Lower leg skin (tissue), 4 donors: ENCODE measurements around the gene TLCD3A. TPM values are rescaled to one million over a fixed set of nuclear protein-coding genes. Genes with fewer than 3 reads are reported as not detected.

Experiments
- DNase-seq, 2 donors: peaks; one replicate each; pipeline ENCODE4 v3.0.0-alpha.2; 2019; ENCODE audit warnings: low spot score in 2 of 2
- H3K4me3 ChIP-seq: fragments of 200-600 bp; sonication (generic); 2 replicates; pipeline ENCODE4 v1.5.1; 2017; ENCODE audit warnings: mild to moderate bottlenecking, low read depth; ENCODE audit not compliant: poor library complexity, severe bottlenecking
- POLR2A ChIP-seq, 2 donors: fragments of 450-650 bp; IDR thresholded peaks; one replicate each; pipeline ENCODE4 v1.6.1; 2016 to 2017; ENCODE audit warnings: antibody characterized with exemption in 2 of 2, mild to moderate bottlenecking in 1 of 2, moderate library complexity in 1 of 2
- WGBS, 2 donors: methylation state at CpG; one replicate each; pipeline ENCODE4 v1.1.5; 2018; 5-methylcytosine and 5-hydroxymethylcytosine counted together
- intact Hi-C: fragments of 100-400 bp; cut with DNase I; formaldehyde crosslinking; loops from one replicate; pipeline ENCODE4 v1.15.0; 2023; ENCODE audit warnings: low total_unique reads
- total RNA-seq, 4 donors: library from RNA; depleted of rRNA; stranded (reverse); fragments of >200 nt; gene quantifications; one replicate each; pipeline ENCODE4 v1.1.0, GENCODE V29; 2016
- TF ChIP-seq, protein P1 (sequence below), 3 donors: fragments of 450-650 bp; IDR thresholded peaks; one replicate each; pipeline ENCODE4 v1.5.1; 2016; ENCODE audit warnings: antibody characterized with exemption in 3 of 3, mild to moderate bottlenecking in 3 of 3, moderate library complexity in 2 of 3

TLCD3A gene
- total RNA-seq, 4 donors from 2014 or later: 75.2 to 111 (median 78.8) TPM

DNA sequence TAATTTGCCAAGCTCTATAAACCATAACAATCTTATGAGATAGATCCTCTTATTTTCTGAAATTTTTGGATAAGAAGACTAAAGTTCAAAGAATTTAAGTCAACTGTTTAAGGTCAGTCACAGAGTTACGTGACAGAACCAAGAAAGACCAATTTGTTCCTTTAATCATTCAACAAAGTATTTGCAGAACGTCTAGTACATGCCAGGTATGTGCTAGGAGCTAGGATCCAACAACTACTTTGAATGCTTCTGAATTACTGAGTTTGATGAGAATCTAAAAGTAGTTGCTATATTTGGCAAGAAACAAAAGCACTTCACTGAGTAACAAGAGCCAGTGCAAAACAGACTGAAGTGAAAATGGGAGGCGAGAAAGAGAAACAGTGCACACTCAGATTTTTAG is 34.7 kb downstream of the TLCD3A start:
- TF ChIP-seq, protein P1, sequence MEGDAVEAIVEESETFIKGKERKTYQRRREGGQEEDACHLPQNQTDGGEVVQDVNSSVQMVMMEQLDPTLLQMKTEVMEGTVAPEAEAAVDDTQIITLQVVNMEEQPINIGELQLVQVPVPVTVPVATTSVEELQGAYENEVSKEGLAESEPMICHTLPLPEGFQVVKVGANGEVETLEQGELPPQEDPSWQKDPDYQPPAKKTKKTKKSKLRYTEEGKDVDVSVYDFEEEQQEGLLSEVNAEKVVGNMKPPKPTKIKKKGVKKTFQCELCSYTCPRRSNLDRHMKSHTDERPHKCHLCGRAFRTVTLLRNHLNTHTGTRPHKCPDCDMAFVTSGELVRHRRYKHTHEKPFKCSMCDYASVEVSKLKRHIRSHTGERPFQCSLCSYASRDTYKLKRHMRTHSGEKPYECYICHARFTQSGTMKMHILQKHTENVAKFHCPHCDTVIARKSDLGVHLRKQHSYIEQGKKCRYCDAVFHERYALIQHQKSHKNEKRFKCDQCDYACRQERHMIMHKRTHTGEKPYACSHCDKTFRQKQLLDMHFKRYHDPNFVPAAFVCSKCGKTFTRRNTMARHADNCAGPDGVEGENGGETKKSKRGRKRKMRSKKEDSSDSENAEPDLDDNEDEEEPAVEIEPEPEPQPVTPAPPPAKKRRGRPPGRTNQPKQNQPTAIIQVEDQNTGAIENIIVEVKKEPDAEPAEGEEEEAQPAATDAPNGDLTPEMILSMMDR (IDR thresholded peaks at IDR 0.05): no peak
- TF ChIP-seq POLR2A (IDR thresholded peaks at IDR 0.05): no peak
- H3K4me3 ChIP-seq: no peak overlapping the region
- intact Hi-C loops: no loop called here
- WGBS, 2 donors: 76 to 79% methylated on average over 3 of the region's 3 CpGs
- no peak for DNase-seq

DNA sequence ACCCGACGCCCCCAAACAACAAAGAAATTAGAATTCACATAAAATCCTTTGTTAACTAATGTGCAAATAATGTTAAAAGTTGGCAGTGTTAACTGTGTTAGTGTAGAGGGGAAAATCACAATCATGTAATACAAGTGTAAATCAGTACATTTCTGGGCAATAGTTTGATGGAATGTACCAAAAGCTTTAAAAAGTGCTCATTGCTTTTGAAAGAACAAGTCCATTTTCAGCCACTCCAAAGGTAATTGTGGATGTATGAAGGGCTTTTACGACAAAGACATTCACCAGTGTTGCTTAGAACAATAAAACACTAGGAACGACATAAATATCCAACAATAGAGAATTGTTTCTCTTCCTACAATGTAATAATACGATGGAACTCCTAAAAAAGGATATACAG is 40.6 kb downstream of the TLCD3A start:
- no peak overlapping the region for H3K4me3 ChIP-seq
- intact Hi-C loops: no loop called here
- TF ChIP-seq, protein P1 (IDR thresholded peaks at IDR 0.05): no peak
- no peak for TF ChIP-seq POLR2A (IDR thresholded peaks at IDR 0.05)
- WGBS, 2 donors: 81 to 85% methylated on average over 5 of the region's 5 CpGs
- DNase-seq: no peak

DNA sequence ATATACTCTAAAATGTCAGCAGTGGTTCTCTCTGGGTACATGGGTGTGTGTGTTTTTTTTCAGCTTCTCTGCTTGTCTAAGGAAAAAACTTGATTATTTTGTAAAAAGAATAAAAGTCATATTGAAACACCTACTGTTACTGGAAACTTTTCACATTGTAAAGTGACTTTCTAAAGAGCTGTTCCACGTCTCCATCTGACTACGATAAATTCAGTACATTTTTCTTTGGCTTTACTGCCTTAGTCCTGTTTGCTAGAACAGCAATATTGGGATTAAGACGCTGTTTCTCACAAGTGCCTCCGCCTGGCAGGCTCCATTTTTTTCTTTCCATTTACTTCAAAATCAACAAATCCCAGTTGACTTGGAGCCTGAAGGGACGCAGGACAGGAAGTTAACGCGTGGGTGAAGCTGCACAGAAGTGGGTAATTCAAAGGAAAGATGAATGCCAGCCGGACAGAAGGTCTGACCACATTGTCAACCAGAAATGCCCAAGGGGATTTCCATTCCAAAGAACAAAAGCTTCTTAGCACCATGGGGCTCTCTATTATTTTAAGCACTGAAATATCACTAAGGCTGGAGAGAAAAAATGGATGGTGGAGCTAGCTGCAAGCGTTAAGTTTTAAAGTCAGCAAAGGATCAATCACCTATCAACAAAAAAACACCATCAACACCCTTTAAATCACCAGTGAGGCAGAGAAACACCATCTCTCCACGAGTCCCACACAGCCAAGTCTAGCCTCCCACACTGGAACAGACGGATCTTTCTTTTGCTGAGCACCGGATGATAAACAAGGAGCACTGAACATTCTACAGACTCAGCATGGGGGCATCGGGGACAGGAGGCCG is 41.3 kb downstream of the TLCD3A start:
- intact Hi-C loops: no loop called here
- DNase-seq: peak in 1 of 2 donors; percentile 40
- no peak overlapping the region for H3K4me3 ChIP-seq
- 79 to 82% methylated on average over 14 of the region's 14 CpGs for WGBS, 2 donors
- TF ChIP-seq POLR2A (IDR thresholded peaks at IDR 0.05): no peak
- TF ChIP-seq, protein P1 (IDR thresholded peaks at IDR 0.05): no peak

DNA sequence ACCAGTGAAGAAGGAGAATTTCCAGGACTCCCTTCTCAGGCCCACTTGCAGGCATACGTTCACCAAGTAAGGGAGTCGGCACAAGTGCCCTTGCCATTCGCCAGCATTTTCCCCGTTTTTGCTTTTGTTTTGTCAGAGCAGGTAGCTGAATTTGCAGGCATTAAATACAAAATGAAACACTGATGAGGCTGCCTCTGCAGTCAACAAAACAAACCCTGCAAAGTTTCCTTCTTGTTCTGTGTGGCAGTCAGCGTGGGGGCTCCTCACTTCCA is 41.9 kb downstream of the TLCD3A start:
- no peak overlapping the region for H3K4me3 ChIP-seq
- DNase-seq: peak in 1 of 2 donors; percentile 58
- intact Hi-C loops: no loop called here
- no peak for TF ChIP-seq POLR2A (IDR thresholded peaks at IDR 0.05)
- TF ChIP-seq, protein P1 (IDR thresholded peaks at IDR 0.05): no peak
- WGBS, 2 donors: 84 to 92% methylated on average over 5 of the region's 5 CpGs

DNA sequence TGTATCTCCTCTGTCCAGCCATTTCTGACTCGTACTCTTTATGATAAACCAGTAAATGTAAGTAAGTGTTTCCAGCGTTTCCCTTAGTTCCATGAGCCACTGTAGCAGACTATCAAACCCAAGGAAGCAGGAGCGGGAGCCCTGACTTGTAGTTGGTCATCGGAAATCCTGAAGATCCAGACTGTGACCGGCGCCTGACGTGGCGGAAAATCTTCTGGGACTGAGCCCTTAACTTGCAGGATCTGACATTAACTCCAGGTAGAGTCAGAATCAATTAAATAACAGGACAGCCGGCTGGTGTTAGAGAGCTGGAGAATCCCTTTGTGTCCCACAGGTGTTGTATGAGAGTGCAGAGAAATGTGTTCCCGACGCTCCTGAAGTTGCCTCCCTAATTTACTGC is 45.7 kb downstream of the TLCD3A start:
- peak in 1 of 2 donors; percentile 68 for DNase-seq
- intact Hi-C loops: no loop called here
- TF ChIP-seq POLR2A (IDR thresholded peaks at IDR 0.05): no peak
- TF ChIP-seq, protein P1 (IDR thresholded peaks at IDR 0.05): no peak
- 86 to 94% methylated on average over 11 of the region's 11 CpGs for WGBS, 2 donors
- no peak overlapping the region for H3K4me3 ChIP-seq
